HepG2 (cell line): ENCODE data around the gene SEMA4C. TPM values are rescaled to one million over a fixed set of nuclear protein-coding genes. Genes with fewer than 3 reads are reported as not detected.

ENCODE experiments used
- BHLHE40 ChIP-seq: IDR thresholded peaks from 2 replicates; pipeline ENCODE4 v1.6.1; 2011; ENCODE audit warnings: low read length, improper control_type of control experiment
- BORCS8-MEF2B ChIP-seq: sonication (generic); formaldehyde crosslinking; IDR thresholded peaks from 2 replicates; pipeline ENCODE4 v1.8.0; 2022; ENCODE audit warnings: mild to moderate bottlenecking, missing genetic modification reagents
- CBFB ChIP-seq: sonication (generic); formaldehyde crosslinking; IDR thresholded peaks from 2 replicates; pipeline ENCODE4 v1.4.0; 2020; ENCODE audit warnings: missing genetic modification reagents
- CENPX ChIP-seq: sonication (generic); formaldehyde crosslinking; IDR thresholded peaks from 2 replicates; pipeline ENCODE4 v1.9.0; 2021; ENCODE audit warnings: mild to moderate bottlenecking, missing genetic modification reagents, moderate library complexity
- GPN1 ChIP-seq: sonication (generic); formaldehyde crosslinking; IDR thresholded peaks from 2 replicates; pipeline ENCODE4 v1.5.1; 2020; ENCODE audit warnings: missing genetic modification reagents, borderline replicate concordance
- GTF3A ChIP-seq: sonication (generic); formaldehyde crosslinking; conservative IDR thresholded peaks from 2 replicates; pipeline ENCODE4 v1.4.0; 2020; ENCODE audit warnings: mild to moderate bottlenecking, missing genetic modification reagents
- HHEX ChIP-seq: IDR thresholded peaks from 2 replicates; pipeline ENCODE4 v1.6.1; 2016; ENCODE audit warnings: control low read depth
- KLF12 ChIP-seq: sonication (generic); formaldehyde crosslinking; IDR thresholded peaks from 2 replicates; pipeline ENCODE4 v1.4.0; 2020; ENCODE audit warnings: missing genetic modification reagents, borderline replicate concordance
- NFATC3 ChIP-seq: sonication (generic); formaldehyde crosslinking; IDR thresholded peaks from 2 replicates; pipeline ENCODE4 v1.5.1; 2020; ENCODE audit warnings: mild to moderate bottlenecking, missing genetic modification reagents
- NPAS2 ChIP-seq: sonication (generic); formaldehyde crosslinking; IDR thresholded peaks from 2 replicates; pipeline ENCODE4 v1.8.0; 2022; ENCODE audit warnings: mild to moderate bottlenecking, missing genetic modification reagents, borderline replicate concordance
- PRMT3 ChIP-seq: sonication (generic); formaldehyde crosslinking; IDR thresholded peaks from 2 replicates; pipeline ENCODE4 v1.8.1; 2022; ENCODE audit warnings: low read depth, mild to moderate bottlenecking, moderate library complexity, missing genetic modification reagents, borderline replicate concordance
- SOX13 ChIP-seq, 3 experiments: fragments of 450-650 bp in 1 of 3; sonication (generic) in 1 of 3; formaldehyde crosslinking in 1 of 3; IDR thresholded peaks in 2 of 3; conservative IDR thresholded peaks in 1 of 3; 2 replicates each; pipeline versions ENCODE4 v1.5.0 to v1.6.1; 2016 to 2020; ENCODE audit warnings: antibody characterized with exemption in 1 of 3, mild to moderate bottlenecking in 1 of 3, missing compliant biosample characterization in 1 of 3, missing genetic modification reagents in 1 of 3, moderate library complexity in 1 of 3
- ZBTB8A ChIP-seq: sonication (generic); formaldehyde crosslinking; IDR thresholded peaks from 2 replicates; pipeline ENCODE4 v1.4.0; 2020; ENCODE audit warnings: mild to moderate bottlenecking, low read depth, missing genetic modification reagents, borderline replicate concordance
- ZFP36L1 ChIP-seq: sonication (generic); formaldehyde crosslinking; IDR thresholded peaks from 2 replicates; pipeline ENCODE4 v1.8.0; 2022; ENCODE audit warnings: mild to moderate bottlenecking, missing genetic modification reagents, moderate library complexity
- ZFP36L2 ChIP-seq: sonication (generic); formaldehyde crosslinking; IDR thresholded peaks from 2 replicates; pipeline ENCODE4 v1.4.0; 2020; ENCODE audit warnings: missing genetic modification reagents
- ZNF180 ChIP-seq: sonication (generic); formaldehyde crosslinking; IDR thresholded peaks from 2 replicates; pipeline ENCODE4 v1.4.0; 2020; ENCODE audit warnings: low read depth, missing genetic modification reagents, borderline replicate concordance
- ZNF317 ChIP-seq: sonication (generic); formaldehyde crosslinking; IDR thresholded peaks from 2 replicates; pipeline ENCODE4 v1.5.0; 2020; ENCODE audit warnings: mild to moderate bottlenecking, missing genetic modification reagents
- ZNF383 ChIP-seq: sonication (generic); formaldehyde crosslinking; IDR thresholded peaks from 2 replicates; pipeline ENCODE4 v1.4.0; 2020; ENCODE audit warnings: missing genetic modification reagents, mild to moderate bottlenecking, borderline replicate concordance
- ZNF44 ChIP-seq: sonication (generic); formaldehyde crosslinking; IDR thresholded peaks from 2 replicates; pipeline ENCODE4 v1.5.1; 2020; ENCODE audit warnings: mild to moderate bottlenecking, missing genetic modification reagents
- ZNF678 ChIP-seq: sonication (generic); formaldehyde crosslinking; IDR thresholded peaks from 2 replicates; pipeline ENCODE4 v1.4.0; 2020; ENCODE audit warnings: mild to moderate bottlenecking, missing genetic modification reagents
- ZNF775 ChIP-seq: sonication (generic); formaldehyde crosslinking; IDR thresholded peaks from 2 replicates; pipeline ENCODE4 v1.4.0; 2020; ENCODE audit warnings: missing genetic modification reagents, mild to moderate bottlenecking, moderate library complexity, borderline replicate concordance
- ZNF784 ChIP-seq: sonication (generic); formaldehyde crosslinking; IDR thresholded peaks from 2 replicates; pipeline ENCODE4 v1.5.1; 2020; ENCODE audit warnings: missing genetic modification reagents, mild to moderate bottlenecking, borderline replicate concordance
- ZNF891 ChIP-seq: sonication (generic); formaldehyde crosslinking; IDR thresholded peaks from 2 replicates; pipeline ENCODE4 v1.5.0; 2020; ENCODE audit warnings: mild to moderate bottlenecking, missing genetic modification reagents
- polyA plus RNA-seq, 8 experiments: library from polyadenylated mRNA; depleted of rRNA in 3 of 8; stranded (reverse) in 7 of 8; unstranded in 1 of 8; fragments of >200 nt; fragmentation: Illumina TruSeq in 4 of 8; extraction: Trizol in 4 of 8; gene quantifications; 2 replicates each; pipeline versions ENCODE4 v1.2.1 to v1.2.3, GENCODE V29; 2011 to 2016; ENCODE audit warnings: low read depth in 4 of 8, missing spikeins in 1 of 8, mixed read lengths in 1 of 8; ENCODE audit not compliant: insufficient read depth in 1 of 8
- total RNA-seq, 5 experiments: library from RNA; depleted of rRNA; stranded (reverse); fragments of >200 nt; fragmentation: Illumina TruSeq; extraction: Trizol; gene quantifications; 2 replicates each; pipeline ENCODE4 v1.2.3, GENCODE V29; 2016; ENCODE audit warnings: low read depth in 1 of 5
- TF ChIP-seq, protein P1 (sequence below): sonication (generic); formaldehyde crosslinking; IDR thresholded peaks from 2 replicates; pipeline ENCODE4 v1.4.0; 2020; ENCODE audit warnings: missing genetic modification reagents
- TF ChIP-seq, protein P2 (sequence below): sonication (generic); formaldehyde crosslinking; IDR thresholded peaks from 2 replicates; pipeline ENCODE4 v1.8.1; 2023; ENCODE audit warnings: mild to moderate bottlenecking, missing genetic modification reagents, borderline replicate concordance
- TF ChIP-seq, protein P3 (sequence below): sonication (generic); formaldehyde crosslinking; IDR thresholded peaks from 2 replicates; pipeline ENCODE4 v1.8.1; 2022; ENCODE audit warnings: mild to moderate bottlenecking, missing genetic modification reagents

Gene SEMA4C
- total and polyA plus RNA-seq, 2 of the 13 experiments (the other 11 are each of a cell fraction or from before 2014, with no cell fraction given) = 25.9 to 46.6 TPM

GRCh38 chr2:96816127-96816835 is 53.6 kb downstream of the SEMA4C start, which contains the start of gene CNNM3 (continued):
- TF ChIP-seq, protein P1, sequence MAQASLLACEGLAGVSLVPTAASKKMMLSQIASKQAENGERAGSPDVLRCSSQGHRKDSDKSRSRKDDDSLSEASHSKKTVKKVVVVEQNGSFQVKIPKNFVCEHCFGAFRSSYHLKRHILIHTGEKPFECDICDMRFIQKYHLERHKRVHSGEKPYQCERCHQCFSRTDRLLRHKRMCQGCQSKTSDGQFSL (CRISPR knock-in tag) = no peak
- TF ChIP-seq ZNF383 (peak; percentile 83; the same call in 1 of the 2 replicates), ZNF317 (CRISPR knock-in tag) (no peak), PRMT3 (no peak), ZNF678 (CRISPR knock-in tag) (peak; percentile 84; the same call in 1 of the 2 replicates), ZFP36L1 (CRISPR knock-in tag) (peak; percentile 91), BHLHE40 (no peak), GTF3A (no peak), ZNF775 (CRISPR knock-in tag) (no peak; the same call in 1 of the 2 replicates), CENPX (no peak), KLF12 (peak; percentile 62; the same call in 1 of the 2 replicates), ZNF44 (CRISPR knock-in tag) (no peak), CBFB (CRISPR knock-in tag) (peak; percentile 69; the same call in 1 of the 2 replicates), SOX13 (IDR thresholded peaks at IDR 0.05) (peak; percentile 61; the same call in 1 of the 2 replicates), SOX13 (CRISPR knock-in tag; conservative IDR thresholded peaks at IDR 0.05 in 1 of 2, IDR thresholded peaks at IDR 0.05 in 1 of 2) (0 out of 4 replicates have a peak, but pooled peaks of 1 of the 2 experiments have one; percentile 19), BORCS8-MEF2B (CRISPR knock-in tag) (0 out of 2 replicates have a peak, but pooled peaks have one; percentile 62), ZNF891 (peak; percentile 81; the same call in 1 of the 2 replicates), NPAS2 (no peak), GPN1 (no peak; the same call in 1 of the 2 replicates), ZFP36L2 (no peak), ZNF180 (CRISPR knock-in tag) (no peak), NFATC3 (CRISPR knock-in tag) (no peak), HHEX (CRISPR knock-in tag) (no peak), ZBTB8A (CRISPR knock-in tag) (0 out of 2 replicates have a peak, but pooled peaks have one; percentile 78), ZNF784 (CRISPR knock-in tag) (peak; percentile 94)
- TF ChIP-seq, protein P2, sequence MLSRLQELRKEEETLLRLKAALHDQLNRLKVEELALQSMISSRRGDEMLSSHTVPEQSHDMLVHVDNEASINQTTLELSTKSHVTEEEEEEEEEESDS (CRISPR knock-in tag) = no peak
- TF ChIP-seq, protein P3, sequence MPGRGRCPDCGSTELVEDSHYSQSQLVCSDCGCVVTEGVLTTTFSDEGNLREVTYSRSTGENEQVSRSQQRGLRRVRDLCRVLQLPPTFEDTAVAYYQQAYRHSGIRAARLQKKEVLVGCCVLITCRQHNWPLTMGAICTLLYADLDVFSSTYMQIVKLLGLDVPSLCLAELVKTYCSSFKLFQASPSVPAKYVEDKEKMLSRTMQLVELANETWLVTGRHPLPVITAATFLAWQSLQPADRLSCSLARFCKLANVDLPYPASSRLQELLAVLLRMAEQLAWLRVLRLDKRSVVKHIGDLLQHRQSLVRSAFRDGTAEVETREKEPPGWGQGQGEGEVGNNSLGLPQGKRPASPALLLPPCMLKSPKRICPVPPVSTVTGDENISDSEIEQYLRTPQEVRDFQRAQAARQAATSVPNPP (CRISPR knock-in tag) = peak; percentile 82; the same call in 1 of the 2 replicates
